A673 (cell line): ENCODE data around the gene TMED5. TPM values are rescaled to one million over a fixed set of nuclear protein-coding genes. Genes with fewer than 3 reads are reported as not detected.

ENCODE experiments used
- BruUV-seq: library from RNA; stranded (reverse); fragments of 400-500 nt; replicated peaks from 2 replicates; lab custom pipeline; 2021; lab: Mats Ljungman, UMichigan
- CTCF ChIA-PET: fragments of 300-600 bp; sonication (Branson Sonifier 250); formaldehyde crosslinking; loops from one replicate; lab custom pipeline; 2022; ENCODE audit warnings: antibody characterized with exemption; lab: Charles Lee
- POLR2A ChIA-PET: fragments of 300-600 bp; sonication (Branson Sonifier 250); formaldehyde crosslinking; loops from one replicate; lab custom pipeline; 2022; ENCODE audit warnings: antibody characterized with exemption; ENCODE audit not compliant: low non-redundant PET; lab: Charles Lee
- DNase-seq: peaks from one replicate; pipeline ENCODE4 v3.0.0-alpha.2; 2015; ENCODE audit warnings: low spot score
- H3K27ac ChIP-seq: fragments of 200-600 bp; sonication (generic); 2 replicates; pipeline ENCODE4 v1.5.1; 2016; ENCODE audit warnings: mixed run types, low read depth, mild to moderate bottlenecking, mixed read lengths, antibody characterized with exemption, low read length; ENCODE audit not compliant: poor library complexity, severe bottlenecking
- H3K27me3 ChIP-seq: fragments of 200-600 bp; sonication (generic); replicated peaks from 2 replicates; pipeline ENCODE4 v1.6.1; 2017; ENCODE audit warnings: mixed run types, low read depth, mild to moderate bottlenecking, mixed read lengths, antibody characterized with exemption, low read length; ENCODE audit not compliant: insufficient read depth, poor library complexity
- H3K36me3 ChIP-seq: fragments of 200-600 bp; sonication (generic); 2 replicates; pipeline ENCODE4 v1.6.1; 2016; ENCODE audit warnings: mixed run types, mild to moderate bottlenecking, mixed read lengths, antibody characterized with exemption, low read length; ENCODE audit not compliant: insufficient read depth, poor library complexity, severe bottlenecking
- H3K4me1 ChIP-seq: fragments of 200-600 bp; sonication (generic); 2 replicates; pipeline ENCODE4 v1.6.1; 2017; ENCODE audit warnings: mixed run types, mild to moderate bottlenecking, mixed read lengths, antibody characterized with exemption, low read length; ENCODE audit not compliant: insufficient read depth, poor library complexity, severe bottlenecking
- H3K4me3 ChIP-seq: fragments of 200-600 bp; sonication (generic); 2 replicates; pipeline ENCODE4 v1.5.1; 2016; ENCODE audit warnings: low read depth, mixed run types, mild to moderate bottlenecking, mixed read lengths, low read length; ENCODE audit not compliant: poor library complexity, severe bottlenecking
- H3K9me3 ChIP-seq: fragments of 200-600 bp; sonication (generic); 2 replicates; pipeline ENCODE4 v1.6.1; 2016; ENCODE audit warnings: mixed run types, low read depth, mild to moderate bottlenecking, mixed read lengths, antibody characterized with exemption, low read length; ENCODE audit not compliant: poor library complexity, severe bottlenecking
- EZH2 ChIP-seq: fragments of 200-600 bp; sonication (generic); IDR thresholded peaks from 2 replicates; pipeline ENCODE4 v1.6.1; 2017; ENCODE audit warnings: borderline replicate concordance, low read depth, mild to moderate bottlenecking, mixed read lengths, antibody characterized with exemption, low read length; ENCODE audit not compliant: poor library complexity, severe bottlenecking
- intact Hi-C: fragments of 100-400 bp; cut with micrococcal nuclease; formaldehyde crosslinking; loops from one replicate; pipeline ENCODE4 v1.10.0; 2022; ENCODE audit not compliant: unreplicated experiment
- total RNA-seq: library from RNA; stranded (reverse); gene quantifications from 2 replicates; pipeline ENCODE4 v1.2.3, GENCODE V29; 2021
- TF ChIP-seq, protein P1 (sequence below): fragments of 300-800, 200-600 bp; sonication (generic); conservative IDR thresholded peaks from 2 replicates; pipeline ENCODE4 v1.5.1; 2017; ENCODE audit warnings: low read depth, mild to moderate bottlenecking, antibody characterized with exemption, low read length, moderate library complexity, mixed read lengths

TMED5 gene
- total RNA-seq, 1 experiment from 2014 or later = 52.6 TPM

DNA sequence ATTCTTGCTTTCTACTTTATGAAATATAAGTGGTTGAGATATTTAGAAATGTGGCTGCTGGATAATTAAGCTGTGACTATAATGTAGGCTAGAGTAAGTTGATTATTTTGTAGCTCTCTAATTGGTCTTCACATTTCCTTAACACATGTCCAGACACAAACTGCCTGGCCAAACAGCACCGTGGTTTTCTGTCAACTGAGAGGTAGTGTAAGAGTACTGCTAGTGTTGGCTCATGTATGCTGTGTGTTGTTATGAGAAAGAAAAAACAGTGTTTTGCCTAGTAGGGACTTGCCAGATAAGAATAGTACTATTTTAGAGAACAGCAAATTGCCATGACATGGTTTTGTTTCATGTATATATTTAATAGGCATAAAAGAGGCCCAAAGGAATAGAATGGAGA, 37.1 kb downstream of the TMED5 start:
- ChIA-PET POLR2A (no interaction called here), CTCF (no interaction called here)
- no peaks in the 10 kb centered on the region for H3K9me3 ChIP-seq
- no peaks in the 10 kb centered on the region for H3K27me3 ChIP-seq
- no peaks in the 10 kb centered on the region for H3K4me1 ChIP-seq
- H3K4me3 ChIP-seq = no peak overlapping the region
- BruUV-seq = no TSS peak
- intact Hi-C loops = no loop called here
- H3K36me3 ChIP-seq = peaks cover 16% of the 10 kb centered on the region
- TF ChIP-seq EZH2 = no peak
- H3K27ac ChIP-seq = no peak overlapping the region
- DNase-seq = peak; percentile 5

DNA sequence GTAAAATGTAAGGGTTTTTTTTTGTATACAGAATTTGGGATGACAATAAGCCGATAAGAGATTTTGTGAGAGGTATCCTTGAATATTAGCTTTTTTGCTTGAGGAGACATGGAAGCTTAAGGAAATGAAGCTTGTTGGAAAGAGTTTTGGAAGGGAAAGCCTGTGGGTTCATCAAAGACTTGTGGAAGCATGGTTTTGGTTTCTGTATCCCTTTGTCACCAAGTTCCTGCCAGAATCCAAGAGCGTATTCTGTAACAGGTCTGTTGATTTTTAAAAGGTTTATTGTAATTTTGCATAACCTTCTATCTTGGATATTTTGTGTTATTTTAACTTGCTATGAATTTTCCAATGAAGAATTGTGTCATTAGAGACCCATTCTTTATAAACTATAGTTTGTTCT, 38.1 kb downstream of the TMED5 start:
- Histone ChIP-seq H3K27ac (no peak overlapping the region), H3K27me3 (no peaks in the 10 kb centered on the region), H3K36me3 (peaks cover 26% of the 10 kb centered on the region), H3K4me1 (no peaks in the 10 kb centered on the region), H3K4me3 (no peak overlapping the region), H3K9me3 (no peaks in the 10 kb centered on the region)
- ChIA-PET POLR2A (no interaction called here), CTCF (no interaction called here)
- no peak for TF ChIP-seq EZH2
- TF ChIP-seq, protein P1, sequence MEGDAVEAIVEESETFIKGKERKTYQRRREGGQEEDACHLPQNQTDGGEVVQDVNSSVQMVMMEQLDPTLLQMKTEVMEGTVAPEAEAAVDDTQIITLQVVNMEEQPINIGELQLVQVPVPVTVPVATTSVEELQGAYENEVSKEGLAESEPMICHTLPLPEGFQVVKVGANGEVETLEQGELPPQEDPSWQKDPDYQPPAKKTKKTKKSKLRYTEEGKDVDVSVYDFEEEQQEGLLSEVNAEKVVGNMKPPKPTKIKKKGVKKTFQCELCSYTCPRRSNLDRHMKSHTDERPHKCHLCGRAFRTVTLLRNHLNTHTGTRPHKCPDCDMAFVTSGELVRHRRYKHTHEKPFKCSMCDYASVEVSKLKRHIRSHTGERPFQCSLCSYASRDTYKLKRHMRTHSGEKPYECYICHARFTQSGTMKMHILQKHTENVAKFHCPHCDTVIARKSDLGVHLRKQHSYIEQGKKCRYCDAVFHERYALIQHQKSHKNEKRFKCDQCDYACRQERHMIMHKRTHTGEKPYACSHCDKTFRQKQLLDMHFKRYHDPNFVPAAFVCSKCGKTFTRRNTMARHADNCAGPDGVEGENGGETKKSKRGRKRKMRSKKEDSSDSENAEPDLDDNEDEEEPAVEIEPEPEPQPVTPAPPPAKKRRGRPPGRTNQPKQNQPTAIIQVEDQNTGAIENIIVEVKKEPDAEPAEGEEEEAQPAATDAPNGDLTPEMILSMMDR = no peak
- BruUV-seq = no TSS peak
- intact Hi-C loops = no loop called here
- no peak for DNase-seq

GRCh38 chr1:93140106-93140505, 40.1 kb downstream of the TMED5 start:
- H3K27ac ChIP-seq = no peak overlapping the region
- no peak overlapping the region for H3K4me3 ChIP-seq
- CTCF ChIA-PET = no interaction called here
- H3K4me1 ChIP-seq = no peaks in the 10 kb centered on the region
- H3K36me3 ChIP-seq = peaks cover 45% of the 10 kb centered on the region
- no peak for TF ChIP-seq EZH2
- TF ChIP-seq, protein P1 = no peak
- intact Hi-C loops = no loop called here
- H3K9me3 ChIP-seq = no peaks in the 10 kb centered on the region
- BruUV-seq = no TSS peak
- no peak for DNase-seq
- POLR2A ChIA-PET = no interaction called here
- H3K27me3 ChIP-seq = no peaks in the 10 kb centered on the region

DNA sequence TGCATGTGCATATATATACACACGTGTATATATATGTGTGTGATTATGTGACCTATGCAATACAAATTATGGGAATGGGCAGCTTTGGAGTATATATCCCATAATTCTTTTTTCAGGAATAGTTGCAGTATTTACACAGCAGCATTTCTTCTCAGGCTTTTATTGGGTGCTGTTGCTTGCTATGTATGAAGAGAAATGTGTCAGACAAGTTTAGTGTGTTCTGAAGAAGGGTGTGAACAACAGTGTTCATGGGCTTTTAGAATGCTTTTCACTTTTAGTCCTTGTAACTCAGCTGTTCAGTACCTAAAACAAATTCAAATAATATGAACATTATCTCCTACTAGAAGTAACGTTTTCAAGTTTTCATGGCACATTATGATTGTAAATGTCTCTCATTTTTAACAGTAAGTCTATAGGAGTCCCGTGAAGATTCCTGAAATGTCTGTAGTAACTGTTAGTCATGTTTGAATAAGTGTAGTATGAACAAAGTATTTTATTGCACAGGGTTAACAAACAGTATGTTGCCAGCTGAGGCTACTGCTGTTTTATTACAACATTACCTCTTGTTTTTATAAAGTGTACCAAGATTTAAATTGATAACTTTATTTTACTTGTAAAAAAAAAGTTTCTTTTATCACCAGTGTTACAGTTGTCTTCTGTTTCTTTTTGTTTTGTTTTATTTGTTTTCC, 42.5 kb downstream of the TMED5 start:
- no peak overlapping the region for H3K27ac ChIP-seq
- DNase-seq = no peak
- no peaks in the 10 kb centered on the region for H3K4me1 ChIP-seq
- intact Hi-C loops = no loop called here
- no peak overlapping the region for H3K4me3 ChIP-seq
- POLR2A ChIA-PET = no interaction called here
- no TSS peak for BruUV-seq
- CTCF ChIA-PET = no interaction called here
- peaks cover 66% of the 10 kb centered on the region for H3K36me3 ChIP-seq
- H3K27me3 ChIP-seq = no peaks in the 10 kb centered on the region
- no peak for TF ChIP-seq EZH2
- TF ChIP-seq, protein P1 = no peak
- H3K9me3 ChIP-seq = no peaks in the 10 kb centered on the region
